Testis (tissue), 2 donors: Measurements from ENCODE around the gene SIM1.

Source experiments
- POLR2A ChIP-seq: fragments of 450-650 bp; IDR thresholded peaks from one replicate; pipeline ENCODE4 v1.6.1; 2017; ENCODE audit warnings: antibody characterized with exemption, mild to moderate bottlenecking, moderate library complexity
- TF ChIP-seq, protein P1 (sequence below), 3 experiments: fragments of 450-650 bp in 2 of 3; fragments of 200-600 bp in 1 of 3; sonication (generic) in 1 of 3; IDR thresholded peaks; one replicate each; pipeline ENCODE4 v1.5.1; 2016 to 2019; ENCODE audit warnings: antibody characterized with exemption in 3 of 3, mild to moderate bottlenecking in 2 of 3, moderate library complexity in 1 of 3

DNA sequence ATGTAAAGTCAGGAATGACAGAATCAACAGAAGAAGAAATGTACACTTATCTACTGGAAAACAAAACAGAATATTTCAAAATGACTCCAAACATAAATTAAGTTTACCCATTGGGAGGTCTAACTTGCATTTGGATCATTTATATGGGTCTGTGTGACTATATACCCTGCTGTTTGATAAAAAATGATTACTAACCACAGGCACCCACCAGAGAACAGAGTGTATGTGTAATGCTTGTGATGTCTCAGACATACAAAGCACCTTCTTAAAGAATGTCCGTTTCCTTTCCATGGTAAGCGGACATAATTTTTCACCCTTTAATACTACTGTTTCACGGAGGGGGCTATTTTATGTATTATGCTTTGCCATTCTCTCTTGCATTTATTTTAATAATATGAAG, 19.2 kb downstream of the SIM1 start:
- TF ChIP-seq, protein P1, sequence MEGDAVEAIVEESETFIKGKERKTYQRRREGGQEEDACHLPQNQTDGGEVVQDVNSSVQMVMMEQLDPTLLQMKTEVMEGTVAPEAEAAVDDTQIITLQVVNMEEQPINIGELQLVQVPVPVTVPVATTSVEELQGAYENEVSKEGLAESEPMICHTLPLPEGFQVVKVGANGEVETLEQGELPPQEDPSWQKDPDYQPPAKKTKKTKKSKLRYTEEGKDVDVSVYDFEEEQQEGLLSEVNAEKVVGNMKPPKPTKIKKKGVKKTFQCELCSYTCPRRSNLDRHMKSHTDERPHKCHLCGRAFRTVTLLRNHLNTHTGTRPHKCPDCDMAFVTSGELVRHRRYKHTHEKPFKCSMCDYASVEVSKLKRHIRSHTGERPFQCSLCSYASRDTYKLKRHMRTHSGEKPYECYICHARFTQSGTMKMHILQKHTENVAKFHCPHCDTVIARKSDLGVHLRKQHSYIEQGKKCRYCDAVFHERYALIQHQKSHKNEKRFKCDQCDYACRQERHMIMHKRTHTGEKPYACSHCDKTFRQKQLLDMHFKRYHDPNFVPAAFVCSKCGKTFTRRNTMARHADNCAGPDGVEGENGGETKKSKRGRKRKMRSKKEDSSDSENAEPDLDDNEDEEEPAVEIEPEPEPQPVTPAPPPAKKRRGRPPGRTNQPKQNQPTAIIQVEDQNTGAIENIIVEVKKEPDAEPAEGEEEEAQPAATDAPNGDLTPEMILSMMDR (IDR thresholded peaks at IDR 0.05): no peak
- no peak for TF ChIP-seq POLR2A
